NB4 (cell line): ENCODE data around the gene LARP4B.

Experiments used
- DNase-seq: peaks from one replicate; pipeline ENCODE4 v3.0.0; 2010; ENCODE audit warnings: low read depth
- H3K4me3 ChIP-seq: one replicate; pipeline ENCODE4 v1.5.1; 2011; ENCODE audit warnings: mild to moderate bottlenecking, low read depth, low read length, moderate library complexity
- MYC ChIP-seq: IDR thresholded peaks from 2 replicates; pipeline ENCODE4 v1.6.1; 2011; ENCODE audit warnings: low read depth, low read length
- POLR2A ChIP-seq: IDR thresholded peaks from 2 replicates; pipeline ENCODE4 v1.6.1; 2011; ENCODE audit warnings: mild to moderate bottlenecking; ENCODE audit not compliant: insufficient read length; ENCODE audit errors: extremely low read depth
- TF ChIP-seq, protein P1 (sequence below): IDR thresholded peaks from 2 replicates; pipeline ENCODE4 v1.6.1; 2011; ENCODE audit warnings: low read depth, low read length
- TF ChIP-seq, protein P2 (sequence below): IDR thresholded peaks from one replicate; pipeline ENCODE4 v1.5.1; 2012; ENCODE audit warnings: low read depth, low read length

The LARP4B gene

DNA sequence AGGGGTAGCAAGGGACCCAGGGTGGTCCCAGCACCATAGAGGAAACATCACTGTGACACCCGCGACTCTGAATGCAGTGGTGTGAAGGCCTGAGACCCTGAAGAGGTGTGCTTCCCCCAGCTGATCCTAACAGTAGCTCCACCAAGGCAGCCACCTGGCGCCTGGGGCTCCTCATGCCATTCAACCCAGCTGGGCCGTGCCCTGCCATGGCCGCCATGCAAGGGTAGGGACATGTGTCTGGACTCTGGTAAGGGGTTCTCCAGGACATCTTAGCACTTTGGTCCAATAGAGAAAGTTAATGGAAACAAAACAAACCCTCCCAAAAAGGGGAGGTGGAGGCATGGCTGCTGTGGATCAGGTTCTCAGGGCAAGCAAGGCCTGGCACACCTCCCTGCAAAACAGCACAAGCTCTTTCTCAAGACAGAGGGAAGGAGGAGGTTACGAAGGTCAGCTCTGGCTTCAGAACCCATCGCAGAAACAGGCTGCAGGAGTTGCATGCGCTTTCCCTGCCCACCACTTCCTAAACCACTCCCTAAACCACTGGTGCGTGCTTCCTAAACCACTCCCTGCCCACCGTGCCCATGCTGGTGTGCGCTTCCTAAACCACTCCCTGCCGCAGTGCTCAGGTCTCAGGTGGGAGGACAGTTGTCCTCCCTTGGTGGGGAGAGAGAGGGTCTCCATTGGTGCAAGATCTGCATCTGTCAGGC, 108.7 kb downstream of the LARP4B start:
- DNase-seq = peak; percentile 68
- TF ChIP-seq, protein P1, sequence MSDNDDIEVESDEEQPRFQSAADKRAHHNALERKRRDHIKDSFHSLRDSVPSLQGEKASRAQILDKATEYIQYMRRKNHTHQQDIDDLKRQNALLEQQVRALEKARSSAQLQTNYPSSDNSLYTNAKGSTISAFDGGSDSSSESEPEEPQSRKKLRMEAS = no peak
- TF ChIP-seq, protein P2, sequence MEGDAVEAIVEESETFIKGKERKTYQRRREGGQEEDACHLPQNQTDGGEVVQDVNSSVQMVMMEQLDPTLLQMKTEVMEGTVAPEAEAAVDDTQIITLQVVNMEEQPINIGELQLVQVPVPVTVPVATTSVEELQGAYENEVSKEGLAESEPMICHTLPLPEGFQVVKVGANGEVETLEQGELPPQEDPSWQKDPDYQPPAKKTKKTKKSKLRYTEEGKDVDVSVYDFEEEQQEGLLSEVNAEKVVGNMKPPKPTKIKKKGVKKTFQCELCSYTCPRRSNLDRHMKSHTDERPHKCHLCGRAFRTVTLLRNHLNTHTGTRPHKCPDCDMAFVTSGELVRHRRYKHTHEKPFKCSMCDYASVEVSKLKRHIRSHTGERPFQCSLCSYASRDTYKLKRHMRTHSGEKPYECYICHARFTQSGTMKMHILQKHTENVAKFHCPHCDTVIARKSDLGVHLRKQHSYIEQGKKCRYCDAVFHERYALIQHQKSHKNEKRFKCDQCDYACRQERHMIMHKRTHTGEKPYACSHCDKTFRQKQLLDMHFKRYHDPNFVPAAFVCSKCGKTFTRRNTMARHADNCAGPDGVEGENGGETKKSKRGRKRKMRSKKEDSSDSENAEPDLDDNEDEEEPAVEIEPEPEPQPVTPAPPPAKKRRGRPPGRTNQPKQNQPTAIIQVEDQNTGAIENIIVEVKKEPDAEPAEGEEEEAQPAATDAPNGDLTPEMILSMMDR = no peak
- no peak for TF ChIP-seq MYC
- TF ChIP-seq POLR2A = no peak
- no peak overlapping the region for H3K4me3 ChIP-seq

DNA sequence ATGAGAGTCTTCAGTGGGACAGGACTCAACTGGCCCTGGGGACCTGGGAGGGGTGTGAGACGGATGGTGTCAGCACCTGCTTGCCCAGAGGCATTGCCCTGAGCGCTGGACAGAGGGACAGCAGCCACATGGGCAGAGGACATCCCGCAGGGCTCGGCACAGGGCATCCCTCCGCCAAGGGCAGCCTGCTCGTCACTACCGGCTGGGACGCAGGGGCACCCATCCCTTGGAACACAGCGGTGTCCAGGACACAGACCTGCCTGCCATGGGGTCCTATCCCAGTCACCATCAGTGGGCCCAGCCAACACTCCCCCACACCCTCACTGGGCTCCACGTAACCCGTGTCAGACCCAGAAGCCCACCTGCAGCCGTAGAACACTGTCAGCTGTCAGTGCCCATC, 109.3 kb downstream of the LARP4B start:
- TF ChIP-seq MYC (no peak), POLR2A (no peak)
- TF ChIP-seq, protein P2 = no peak
- TF ChIP-seq, protein P1 = no peak
- DNase-seq = no peak

DNA sequence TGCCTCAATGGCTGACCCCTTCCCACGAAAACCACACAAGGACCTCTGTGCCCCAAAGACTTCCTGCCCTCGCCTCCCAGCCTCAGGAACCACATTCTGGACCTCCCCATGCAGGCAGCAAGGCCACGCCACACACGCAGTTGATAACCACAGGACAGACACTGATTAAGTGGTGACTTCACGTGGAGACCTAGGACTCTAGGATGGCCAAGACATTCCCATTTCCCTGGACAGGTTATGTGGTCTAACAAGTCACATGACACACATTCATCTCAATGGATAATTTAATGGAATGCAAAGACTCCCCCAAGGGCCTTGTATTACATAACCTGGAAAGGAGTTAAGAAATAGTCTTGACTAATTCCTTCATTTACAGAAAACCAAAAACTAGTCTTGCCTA, 110.2 kb downstream of the LARP4B start:
- DNase-seq = peak; percentile 62
- H3K4me3 ChIP-seq = no peak overlapping the region
- TF ChIP-seq, protein P2 = no peak
- TF ChIP-seq POLR2A (no peak), MYC (no peak)
- TF ChIP-seq, protein P1 = no peak

More for the DNA sequence above, 109.3 kb downstream of the LARP4B start:
- H3K4me3 ChIP-seq = no peak overlapping the region

DNA sequence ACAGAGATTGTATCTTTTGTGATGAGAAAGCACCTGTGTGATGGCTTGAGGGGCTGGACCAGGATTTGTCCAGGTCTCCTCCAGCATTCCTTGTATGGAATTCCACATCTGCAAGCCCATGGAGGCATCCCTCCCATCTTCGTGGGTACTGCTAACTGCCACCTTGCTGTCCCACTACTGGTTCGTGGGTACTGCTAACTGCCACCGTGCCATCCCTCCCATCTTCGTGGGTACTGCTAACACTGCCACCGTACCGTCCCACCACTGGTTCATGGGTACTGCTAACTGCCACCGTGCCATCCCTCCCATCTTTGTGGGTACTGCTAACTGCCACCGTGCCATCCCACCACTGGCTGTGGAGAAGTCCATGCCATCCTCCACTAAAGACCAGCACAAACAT, 111.7 kb downstream of the LARP4B start:
- no peak for DNase-seq
- no peak overlapping the region for H3K4me3 ChIP-seq
- TF ChIP-seq POLR2A = no peak
- TF ChIP-seq, protein P2 = no peak
- no peak for TF ChIP-seq MYC
- TF ChIP-seq, protein P1 = no peak

DNA sequence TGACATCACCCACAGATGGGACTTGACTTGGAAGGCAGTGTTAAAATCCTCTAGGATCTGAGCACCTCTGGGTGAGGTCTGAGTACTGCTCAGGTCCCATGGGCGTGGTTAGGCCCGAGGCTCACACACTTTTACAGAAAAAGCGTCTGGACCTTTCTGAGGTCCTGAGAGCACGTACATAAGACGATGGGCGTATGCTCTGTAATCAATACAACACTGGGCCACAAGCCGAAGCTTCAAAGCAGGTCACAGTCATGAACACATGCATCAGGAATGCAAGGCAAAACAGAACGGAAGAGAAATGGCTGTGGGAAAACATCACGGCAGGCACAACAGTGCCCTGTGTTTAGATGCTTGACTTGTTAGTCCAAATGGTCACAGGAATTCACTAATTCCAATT, 112.2 kb downstream of the LARP4B start:
- DNase-seq = no peak
- H3K4me3 ChIP-seq = no peak overlapping the region
- no peak for TF ChIP-seq POLR2A
- TF ChIP-seq, protein P2 = no peak
- TF ChIP-seq, protein P1 = no peak
- TF ChIP-seq MYC = no peak
